HuH-7 (cell line): ENCODE measurements around the gene ADPGK.
"Not testable (repeated sequence)": the region's sequence is repeated elsewhere in the genome, so short reads cannot be mapped to it uniquely, and the experiment has no call there.

Source experiments
- DNase-seq: peaks from one replicate; pipeline ENCODE4 v3.0.0; 2011; ENCODE audit warnings: low spot score

Gene ADPGK

DNA sequence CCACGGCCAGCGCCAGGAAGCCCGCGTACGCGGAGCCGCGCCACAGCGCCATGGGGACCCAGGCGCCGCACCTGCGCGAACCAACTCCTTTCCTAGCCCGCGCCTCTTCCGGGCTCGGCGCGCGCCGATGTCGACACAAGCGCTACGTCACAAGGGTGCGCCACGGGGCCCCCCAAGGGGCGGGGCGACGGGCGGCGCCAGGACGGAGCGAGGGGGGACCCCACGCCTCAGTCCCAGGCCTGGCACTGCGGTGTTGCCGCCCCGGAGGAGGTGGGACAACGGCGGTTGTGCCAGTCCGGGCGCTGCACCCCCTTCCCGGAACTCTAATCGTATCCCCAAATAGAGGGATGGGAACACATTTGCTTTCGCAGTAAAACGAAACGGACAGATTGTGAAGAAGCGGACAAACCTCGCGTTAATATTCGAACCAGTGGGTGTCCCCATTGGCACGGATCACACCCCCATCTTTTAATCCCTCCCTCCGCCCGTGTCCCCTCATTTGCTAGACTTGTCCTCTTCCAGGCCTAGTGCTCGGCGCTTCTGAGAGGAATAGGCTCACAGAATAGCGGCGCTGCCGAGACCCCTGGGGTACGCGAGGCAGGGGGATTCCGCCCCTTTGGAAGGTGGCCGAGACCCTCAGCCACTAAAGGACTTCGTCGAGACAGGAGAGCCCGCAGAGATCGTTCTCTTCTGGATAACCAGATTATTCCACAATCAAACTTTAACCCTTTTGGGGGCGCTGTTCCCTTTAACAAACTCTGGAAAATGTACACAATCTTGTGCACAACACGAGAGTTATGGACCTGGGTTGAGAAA is at the start of gene ADPGK:
Gene ADPGK (minus strand): TSS at position 119 of the 816 bp plus-strand sequence. CDS start 67 bp downstream, at position 52.
- DNase-seq, result peak; percentile 91

GRCh38 chr15:72827226-72827625 is 43.7 kb upstream of the ADPGK start:
- DNase-seq, result no peak

- no peak for DNase-seq
Measured at GRCh38 chr15:72826611-72827010, 43.1 kb upstream of the ADPGK start.

- no peak for DNase-seq
Measured at GRCh38 chr15:72825829-72826228, 42.3 kb upstream of the ADPGK start.

DNA sequence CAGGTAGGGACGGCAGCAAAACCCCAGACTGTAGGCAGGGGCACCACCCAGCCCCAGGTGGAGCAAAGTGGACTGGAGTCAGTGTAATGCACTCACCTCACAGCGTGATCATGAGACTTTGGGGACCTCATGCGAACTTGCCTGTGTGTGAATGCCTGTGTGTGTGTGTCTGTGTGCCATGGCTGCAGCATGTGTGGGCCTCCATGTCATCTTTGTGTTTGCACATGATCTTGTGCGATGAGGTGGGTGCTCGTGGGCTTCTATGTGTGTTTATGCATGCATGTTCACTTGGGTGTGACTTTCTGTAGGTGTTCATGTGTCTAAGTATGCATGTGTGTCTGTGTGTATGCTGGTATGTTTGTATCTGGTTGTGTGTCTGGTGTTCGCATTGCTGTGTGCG is 41.2 kb upstream of the ADPGK start:
- DNase-seq, result no peak

DNA sequence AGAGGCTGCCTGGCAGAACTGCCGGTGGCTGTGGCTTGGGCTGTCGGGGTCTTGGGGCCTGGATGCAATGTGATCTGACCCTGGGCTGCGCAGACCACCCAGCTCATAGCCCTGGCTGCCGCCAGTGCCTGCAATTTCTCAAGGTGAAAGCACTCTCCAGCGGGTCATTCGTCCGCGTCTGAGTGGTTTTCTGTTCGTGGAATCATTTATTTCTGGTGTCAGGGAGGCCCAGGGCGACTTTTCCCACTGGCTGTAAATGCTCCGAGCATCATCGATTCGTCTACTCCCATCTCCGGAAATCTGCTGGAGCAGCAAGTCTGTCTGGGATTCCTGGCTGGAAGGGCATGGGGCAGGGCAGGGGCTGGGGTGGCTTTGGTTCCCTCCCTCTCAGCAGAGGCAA is 40.6 kb upstream of the ADPGK start:
- no peak for DNase-seq

DNA sequence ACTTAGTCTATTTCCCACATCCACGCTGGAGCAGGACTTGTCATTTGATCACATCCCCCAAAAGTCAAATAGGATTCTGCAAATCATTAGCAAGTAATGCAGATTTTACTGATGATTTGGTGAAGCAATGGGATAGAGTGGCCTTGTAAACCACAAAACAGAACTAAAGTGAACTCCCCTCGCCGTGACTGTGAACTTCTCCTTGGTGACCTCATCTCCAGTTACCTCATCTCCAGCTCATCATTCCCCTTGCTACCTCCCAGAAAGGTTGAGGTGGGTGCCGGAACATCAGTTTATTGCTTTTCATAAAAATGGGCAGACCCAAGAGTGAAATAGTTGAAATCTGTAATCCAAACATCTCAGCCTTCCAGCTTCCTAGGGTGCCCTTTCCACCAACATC is 36.7 kb upstream of the ADPGK start:
- no peak for DNase-seq

- no peak for DNase-seq
Measured at GRCh38 chr15:72818632-72819031, 35.1 kb upstream of the ADPGK start.

GRCh38 chr15:72813345-72814004 is 29.9 kb upstream of the ADPGK start:
- DNase-seq, result no peak

DNA sequence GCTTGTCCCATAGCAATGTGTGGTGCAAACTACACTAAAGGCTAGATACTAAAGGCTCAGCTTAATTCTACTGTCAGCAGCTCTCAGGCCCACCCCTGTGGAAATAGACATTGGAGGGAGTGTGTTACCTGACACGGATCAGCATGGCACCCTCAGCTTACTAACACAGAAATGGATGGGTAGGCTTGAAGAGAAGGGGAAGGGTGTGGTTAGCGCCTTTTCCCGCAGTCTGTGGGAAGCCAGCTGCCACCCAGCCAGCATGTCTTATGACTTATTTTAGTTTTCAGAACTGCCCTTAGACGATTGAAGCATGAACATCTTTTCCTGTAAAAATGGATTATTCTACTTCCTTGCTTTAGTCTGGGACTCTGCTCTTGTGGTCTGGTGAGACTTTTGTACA is 25.8 kb upstream of the ADPGK start:
- DNase-seq, result no peak

DNA sequence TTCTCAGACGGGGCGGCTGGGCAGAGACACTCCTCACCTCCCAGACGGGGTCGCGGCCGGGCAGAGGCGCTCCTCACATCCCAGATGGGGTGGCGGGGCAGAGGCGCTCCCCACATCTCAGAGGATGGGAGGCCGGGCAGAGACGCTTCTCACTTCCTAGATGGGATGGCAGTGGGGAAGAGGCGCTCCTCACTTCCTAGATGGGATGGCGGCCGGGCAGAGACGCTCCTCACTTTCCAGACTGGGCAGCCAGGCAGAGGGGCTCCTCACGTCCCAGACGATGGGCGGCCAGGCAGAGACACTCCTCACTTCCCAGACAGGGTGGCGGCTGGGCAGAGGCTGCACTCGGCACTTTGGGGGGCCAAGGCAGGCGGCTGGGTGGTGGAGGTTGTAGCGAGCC is 23.8 kb upstream of the ADPGK start:
- DNase-seq, result not testable (repeated sequence)

DNA sequence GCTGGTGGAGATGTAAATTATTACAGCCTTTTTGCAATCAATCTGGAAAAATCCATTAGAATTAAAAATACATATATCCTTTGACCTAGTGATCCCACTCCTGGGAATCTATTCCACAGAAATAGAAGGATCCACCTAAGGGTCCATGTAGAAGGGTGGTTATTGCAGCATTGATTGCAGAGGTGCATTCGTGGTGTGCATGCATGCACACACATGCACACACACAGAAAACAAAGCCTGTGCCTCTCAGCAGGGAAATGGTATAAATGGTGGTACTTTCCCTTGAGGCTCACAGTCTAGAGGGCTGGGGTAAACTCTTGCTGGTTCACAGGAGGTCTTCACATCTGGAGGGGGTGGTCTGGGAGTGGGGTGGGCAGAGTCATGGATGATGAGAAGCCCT is 19.4 kb upstream of the ADPGK start:
- DNase-seq, result no peak

DNA sequence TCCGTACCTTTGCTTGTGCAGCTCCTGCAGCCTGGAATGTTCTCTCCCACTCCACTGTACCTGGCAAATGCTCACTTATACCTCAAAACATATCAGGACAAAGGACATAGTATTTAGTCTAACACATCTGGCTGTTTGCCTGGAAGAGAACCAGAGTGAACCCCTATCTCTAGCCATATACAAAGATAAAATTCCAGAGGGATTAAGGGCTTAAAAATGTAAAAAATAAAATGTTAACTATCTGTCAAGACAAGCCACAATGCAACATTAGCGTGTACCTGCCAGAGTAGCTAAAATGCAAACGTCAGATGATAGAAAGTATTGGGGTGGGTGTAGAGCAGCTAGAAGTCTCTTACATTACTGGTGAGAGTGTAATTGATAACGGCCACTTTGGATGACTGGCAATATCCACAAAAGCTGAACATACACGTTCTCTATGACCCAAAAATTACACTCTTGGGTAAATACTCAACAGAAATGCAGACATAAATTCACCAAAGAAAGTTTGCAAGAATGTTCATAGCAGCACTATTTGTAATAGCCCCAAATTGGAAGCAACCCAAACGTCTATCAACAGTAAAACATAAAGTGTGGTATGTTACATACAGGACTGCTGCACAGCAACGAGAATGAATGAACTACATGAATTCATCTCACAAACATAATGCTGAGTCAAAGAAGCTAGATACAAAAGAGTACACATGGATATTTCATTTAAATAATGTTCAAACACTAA is 18.2 kb upstream of the ADPGK start:
- DNase-seq, result no peak

DNA sequence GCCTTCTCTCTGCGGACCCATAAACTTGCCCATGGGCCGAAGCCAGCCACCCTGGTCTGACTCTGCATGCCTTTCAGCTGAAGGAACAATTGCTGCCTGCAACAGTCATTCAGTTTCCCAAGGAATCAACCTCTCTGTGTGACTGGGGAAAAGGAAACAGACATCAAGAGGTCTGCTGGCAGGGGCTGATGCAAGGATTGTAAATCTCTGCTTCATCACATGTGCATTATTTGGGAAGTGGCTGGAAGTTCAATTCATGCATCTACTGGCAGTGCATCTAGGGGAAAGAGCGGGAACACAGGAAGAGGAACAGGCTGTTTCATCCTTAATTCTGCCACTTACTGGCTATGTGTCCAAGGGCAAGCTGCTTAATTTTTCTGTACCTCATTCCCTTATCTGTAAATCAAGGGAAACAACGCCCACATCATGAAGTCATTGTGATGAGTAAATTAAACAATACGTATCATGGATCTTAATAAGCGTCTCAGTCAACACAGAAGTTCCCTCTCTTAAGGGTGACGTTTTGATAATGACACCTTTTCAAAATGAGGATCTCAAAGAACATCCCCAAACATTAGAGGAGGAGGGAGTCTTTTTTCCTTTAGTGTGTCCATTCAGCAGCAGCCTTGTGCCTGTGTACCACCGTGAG is 17.4 kb upstream of the ADPGK start:
- no peak for DNase-seq

GRCh38 chr15:72797834-72798233 is 14.3 kb upstream of the ADPGK start:
- no peak for DNase-seq

- no peak for DNase-seq
Measured at GRCh38 chr15:72797338-72797689, 13.8 kb upstream of the ADPGK start.

GRCh38 chr15:72796515-72797337 is 13.2 kb upstream of the ADPGK start:
- peak; percentile 80 for DNase-seq

DNA sequence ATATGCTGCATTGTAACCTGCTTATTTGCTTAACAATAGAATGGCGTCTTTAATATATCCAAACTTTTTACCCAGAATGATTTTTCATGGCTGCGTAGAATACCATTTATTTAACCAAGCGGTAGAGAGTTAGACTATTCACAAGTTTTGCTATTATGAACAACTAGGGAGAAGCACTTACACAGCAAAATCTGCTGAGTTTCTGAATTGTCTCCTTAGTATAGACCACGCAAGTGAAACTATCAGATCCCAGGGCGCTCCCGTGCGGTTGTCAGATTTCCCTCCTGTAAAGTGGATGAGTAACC is 12.6 kb upstream of the ADPGK start:
- peak; percentile 51 for DNase-seq

- DNase-seq, result no peak
Measured at GRCh38 chr15:72793766-72794660, 10.5 kb upstream of the ADPGK start.

GRCh38 chr15:72792431-72792830 is 8.9 kb upstream of the ADPGK start:
- no peak for DNase-seq
